GM21529 (cell line): ENCODE results near the gene LYPD6B.

Experiments used
- ATAC-seq: cut with Tn5 transposase; IDR thresholded peaks from one replicate; pipeline ENCODE4 v1.9.1; 2021; ENCODE audit not compliant: unreplicated experiment

LYPD6B gene

DNA sequence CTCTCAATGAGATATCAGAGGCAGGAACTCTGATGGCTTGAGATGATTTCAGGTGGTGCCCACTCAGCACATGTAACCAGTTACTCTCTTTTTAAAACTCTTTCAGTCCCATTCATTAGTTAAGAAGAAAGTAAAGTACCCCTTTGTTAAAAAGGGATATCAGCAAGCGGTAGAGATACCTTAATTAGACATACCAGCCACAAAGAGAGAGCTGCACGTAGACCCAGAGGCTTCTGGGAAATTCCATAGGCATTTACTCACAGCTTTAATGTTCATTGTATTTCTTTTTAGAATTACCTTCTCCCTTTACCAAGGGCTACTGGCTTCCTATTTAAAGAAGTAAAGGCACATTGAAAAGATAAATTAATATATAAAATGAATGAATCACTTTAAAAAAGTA, 63.3 kb downstream of the LYPD6B start:
- ATAC-seq, result no peak

DNA sequence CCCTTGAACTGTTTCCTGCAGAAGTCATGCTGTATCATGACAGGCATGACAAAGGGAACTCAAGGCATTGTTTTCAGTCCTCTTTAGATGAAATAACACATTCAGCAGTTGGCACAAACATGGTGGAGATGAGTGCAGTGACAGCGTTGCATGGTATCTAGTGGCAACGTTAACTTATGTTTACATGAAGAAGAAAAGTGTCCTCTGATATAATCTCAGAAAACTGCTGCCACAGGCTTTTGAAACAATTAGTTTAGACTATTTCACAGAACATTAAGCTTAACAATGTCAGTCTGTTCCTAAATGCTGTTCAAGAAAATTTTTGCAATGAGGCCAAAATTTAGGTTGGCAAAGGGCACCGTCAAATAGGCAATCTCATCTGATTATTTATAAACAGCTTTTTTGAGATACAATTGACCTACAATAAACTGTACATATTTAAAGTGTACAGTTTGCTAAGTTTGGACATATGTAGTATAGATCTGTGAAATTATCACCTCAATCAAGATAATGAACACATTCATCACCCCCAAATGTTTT, 64.7 kb downstream of the LYPD6B start:
- ATAC-seq, result no peak

- no peak for ATAC-seq
These were observed 65.7 kb downstream of the LYPD6B start for GRCh38 chr2:149104221-149104620.

GRCh38 chr2:149112068-149112467, 73.6 kb downstream of the LYPD6B start:
- no peak for ATAC-seq

DNA sequence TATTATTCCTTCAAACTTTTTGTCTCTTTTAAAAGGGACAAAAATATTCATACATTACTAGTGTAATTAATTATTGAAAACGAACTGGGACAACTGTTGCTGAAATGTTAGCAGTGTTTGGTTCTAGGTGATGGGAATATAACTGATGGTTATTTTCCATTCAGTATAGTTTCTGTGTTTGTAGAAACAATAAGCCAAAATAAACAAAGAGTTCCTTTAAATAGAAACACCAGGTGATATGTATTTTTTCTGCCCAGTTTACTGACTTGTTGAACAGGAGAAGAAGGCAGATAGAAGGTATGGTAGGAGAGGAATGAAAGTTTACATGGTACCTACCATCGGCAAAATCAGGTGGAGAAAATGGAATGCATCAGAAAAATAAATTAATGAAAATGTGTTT, 74.2 kb downstream of the LYPD6B start:
- ATAC-seq, result no peak

- no peak for ATAC-seq
These were observed 77.3 kb downstream of the LYPD6B start for GRCh38 chr2:149115781-149116180.

- ATAC-seq, result no peak
These were observed 80.9 kb downstream of the LYPD6B start for GRCh38 chr2:149119368-149119767.

DNA sequence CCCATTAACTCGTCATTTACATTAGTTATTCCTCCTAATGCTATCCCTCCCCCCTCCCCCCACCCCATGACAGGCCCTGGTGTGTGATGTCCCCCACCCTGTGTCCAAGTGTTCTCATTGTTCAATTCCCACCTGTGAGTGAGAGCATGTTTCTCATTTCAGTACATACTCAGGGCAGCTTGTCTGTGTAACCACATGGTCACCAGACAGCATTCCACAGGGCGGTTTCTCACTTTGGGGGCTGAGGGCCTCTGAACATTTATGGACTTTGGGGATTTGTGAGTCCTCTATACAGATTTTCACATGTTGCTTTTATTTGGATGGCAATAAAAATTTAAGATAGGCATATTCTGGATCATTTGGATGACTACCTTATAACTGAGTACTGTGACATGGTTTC, 84.0 kb downstream of the LYPD6B start:
- ATAC-seq, result no peak

DNA sequence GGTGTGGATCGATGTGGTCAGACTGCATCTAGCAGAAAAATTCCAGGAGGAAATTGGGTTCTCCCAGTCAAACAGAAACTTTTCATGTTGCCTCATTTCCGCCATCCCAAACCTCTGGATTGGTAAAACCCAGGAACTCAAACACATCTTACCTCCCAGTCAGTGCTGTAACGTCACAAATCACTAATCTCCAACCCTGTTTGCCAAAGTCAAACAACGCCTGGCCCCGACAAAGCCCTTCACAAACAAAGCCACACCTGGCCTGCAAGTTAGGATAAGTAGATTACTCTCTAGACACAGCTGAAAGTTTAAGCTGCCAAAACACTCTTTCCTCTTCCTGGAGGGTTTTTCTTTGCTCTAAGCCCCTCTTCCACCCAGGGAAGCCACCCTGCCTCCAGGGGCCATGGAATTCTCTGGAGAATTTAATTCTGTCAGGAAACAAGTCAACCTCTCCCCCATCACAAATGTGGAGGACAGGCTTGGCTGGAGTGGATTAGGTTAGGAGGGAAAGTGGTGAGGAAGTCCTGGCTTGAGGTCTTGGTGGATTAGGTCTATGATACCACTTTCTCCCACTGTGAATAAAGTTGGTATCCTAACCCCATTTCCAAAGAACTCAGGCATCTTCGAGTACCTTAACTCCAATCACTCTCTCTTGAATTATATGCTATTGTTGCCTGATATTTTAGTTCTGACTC, 86.7 kb downstream of the LYPD6B start:
- no peak for ATAC-seq

DNA sequence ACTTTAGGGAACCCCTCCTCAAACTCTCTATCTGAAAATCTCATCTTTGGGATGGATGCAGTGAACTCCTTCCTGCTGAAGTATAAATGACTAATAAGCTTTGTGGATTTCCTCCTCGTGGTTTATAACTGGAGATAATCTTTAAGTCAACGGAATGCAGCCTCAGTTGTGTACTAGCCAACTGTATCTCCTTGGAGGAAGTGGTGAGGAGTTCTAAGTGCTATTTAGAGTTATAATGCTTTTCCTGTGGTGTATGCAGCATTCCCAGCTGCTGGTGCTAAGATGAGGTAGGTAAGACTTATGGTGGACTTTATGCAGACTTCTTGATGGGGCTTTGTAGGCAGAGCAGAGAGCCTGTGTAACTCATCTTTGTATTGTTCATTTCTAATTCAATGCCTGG, 90.9 kb downstream of the LYPD6B start:
- ATAC-seq, result no peak

- no peak for ATAC-seq
These were observed 93.8 kb downstream of the LYPD6B start for GRCh38 chr2:149132339-149132738.

GRCh38 chr2:149132901-149133300, 94.4 kb downstream of the LYPD6B start:
- ATAC-seq, result no peak

- no peak for ATAC-seq
These were observed 95.9 kb downstream of the LYPD6B start for GRCh38 chr2:149134335-149134923.

DNA sequence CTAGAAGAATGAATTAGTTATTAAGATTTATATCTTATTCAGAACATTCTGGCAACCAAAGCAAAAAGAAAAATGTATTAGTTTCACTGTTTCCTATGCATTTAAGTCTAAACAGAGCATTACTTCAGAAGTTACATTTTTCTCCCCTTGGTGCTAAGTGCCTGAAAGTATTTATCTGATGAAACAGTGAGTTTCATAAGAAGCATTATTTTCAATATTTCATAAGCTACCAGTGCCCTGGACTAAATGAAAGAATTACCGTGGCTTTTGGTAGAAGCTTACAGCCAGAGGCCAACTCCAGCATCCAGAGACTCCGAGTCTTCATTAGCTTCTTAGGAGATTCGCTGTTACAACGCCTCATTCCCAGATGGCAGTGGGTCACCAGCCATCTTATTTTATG, 97.6 kb downstream of the LYPD6B start:
- no peak for ATAC-seq

DNA sequence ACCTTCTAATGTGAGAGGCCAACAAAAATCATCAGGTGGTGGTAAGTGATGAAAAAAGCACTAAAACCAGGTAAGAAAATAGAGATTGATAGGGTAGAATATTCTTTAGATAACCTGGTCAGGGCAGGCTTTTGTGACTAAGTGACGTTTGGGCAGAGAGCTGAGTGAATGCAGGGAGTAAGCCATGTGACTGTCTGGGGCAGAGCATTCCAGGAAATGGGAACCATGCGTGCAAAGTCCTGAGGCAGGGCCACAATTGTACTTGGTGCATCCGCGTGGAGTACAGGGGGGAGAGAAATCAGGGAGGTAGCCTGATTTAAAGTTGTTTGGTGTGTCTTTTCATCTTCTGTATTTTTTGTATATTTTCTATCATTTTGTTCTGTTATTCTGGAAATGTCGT, 102.5 kb downstream of the LYPD6B start:
- no peak for ATAC-seq

DNA sequence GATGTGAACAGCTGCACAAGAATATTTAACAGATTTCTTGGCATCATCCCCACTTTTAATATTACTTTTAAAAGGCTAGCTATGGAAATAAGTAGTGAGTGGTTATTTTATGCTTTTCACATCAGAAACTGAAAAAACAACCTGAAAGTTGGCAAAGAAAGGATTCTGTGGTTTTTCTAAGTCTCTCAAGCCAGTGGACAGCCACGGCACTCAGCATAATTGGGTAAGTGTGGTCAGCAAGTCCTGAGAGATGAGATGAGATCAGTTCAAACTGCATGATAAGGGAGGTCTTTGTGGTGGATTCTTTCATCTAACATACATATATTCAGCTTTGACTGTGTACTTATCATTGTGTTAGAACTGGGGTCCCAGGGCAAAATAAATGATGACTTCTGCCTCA, 105.2 kb downstream of the LYPD6B start:
- no peak for ATAC-seq

DNA sequence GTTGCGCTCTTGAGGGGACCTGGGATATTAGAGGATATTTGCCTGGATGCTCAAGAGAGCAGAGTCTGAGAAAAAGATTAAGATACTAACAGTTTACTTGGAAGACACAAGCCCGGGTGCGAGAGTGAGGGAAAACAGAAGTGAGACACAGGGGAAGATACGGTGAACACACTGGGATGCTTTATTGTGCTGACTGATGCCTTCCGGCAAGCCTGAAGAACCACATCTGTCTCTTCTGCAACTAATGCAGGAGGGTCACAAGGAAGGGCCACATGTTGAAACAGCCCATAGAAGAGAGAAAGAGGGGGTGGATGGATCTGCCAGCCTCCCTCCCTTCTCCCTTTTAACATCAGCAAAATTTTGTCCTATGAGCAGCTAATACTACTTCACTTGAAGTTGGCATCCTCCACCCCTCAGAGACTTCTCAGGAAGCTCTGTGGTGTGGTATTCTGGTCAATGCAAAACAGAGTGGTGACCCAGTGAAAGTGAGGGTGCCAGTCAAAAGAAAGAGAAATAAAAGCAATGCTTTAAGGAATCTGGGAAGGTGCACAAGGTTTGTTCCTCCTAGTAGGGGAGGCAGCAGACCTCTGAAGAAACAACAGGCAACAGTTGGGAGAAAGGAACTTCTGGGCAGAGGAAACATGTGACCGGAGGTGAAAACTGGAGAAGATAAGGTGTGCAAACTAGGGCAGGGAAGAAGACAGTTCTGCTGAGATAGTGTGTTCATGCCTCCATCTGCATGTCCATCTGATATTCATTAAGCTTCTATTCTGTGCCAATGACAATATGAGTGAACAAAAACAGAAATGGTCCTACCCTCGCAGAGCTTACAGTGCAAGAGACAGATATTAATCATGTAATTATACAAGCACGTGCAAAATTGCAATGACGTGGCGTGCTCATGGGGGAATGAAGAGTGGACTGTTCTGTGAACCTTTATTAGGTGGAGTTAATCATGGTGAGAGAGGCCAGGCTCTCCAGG, 107.1 kb downstream of the LYPD6B start:
- ATAC-seq, result peak; percentile 57

- ATAC-seq, result no peak
These were observed 108.4 kb downstream of the LYPD6B start for GRCh38 chr2:149146876-149147275.

DNA sequence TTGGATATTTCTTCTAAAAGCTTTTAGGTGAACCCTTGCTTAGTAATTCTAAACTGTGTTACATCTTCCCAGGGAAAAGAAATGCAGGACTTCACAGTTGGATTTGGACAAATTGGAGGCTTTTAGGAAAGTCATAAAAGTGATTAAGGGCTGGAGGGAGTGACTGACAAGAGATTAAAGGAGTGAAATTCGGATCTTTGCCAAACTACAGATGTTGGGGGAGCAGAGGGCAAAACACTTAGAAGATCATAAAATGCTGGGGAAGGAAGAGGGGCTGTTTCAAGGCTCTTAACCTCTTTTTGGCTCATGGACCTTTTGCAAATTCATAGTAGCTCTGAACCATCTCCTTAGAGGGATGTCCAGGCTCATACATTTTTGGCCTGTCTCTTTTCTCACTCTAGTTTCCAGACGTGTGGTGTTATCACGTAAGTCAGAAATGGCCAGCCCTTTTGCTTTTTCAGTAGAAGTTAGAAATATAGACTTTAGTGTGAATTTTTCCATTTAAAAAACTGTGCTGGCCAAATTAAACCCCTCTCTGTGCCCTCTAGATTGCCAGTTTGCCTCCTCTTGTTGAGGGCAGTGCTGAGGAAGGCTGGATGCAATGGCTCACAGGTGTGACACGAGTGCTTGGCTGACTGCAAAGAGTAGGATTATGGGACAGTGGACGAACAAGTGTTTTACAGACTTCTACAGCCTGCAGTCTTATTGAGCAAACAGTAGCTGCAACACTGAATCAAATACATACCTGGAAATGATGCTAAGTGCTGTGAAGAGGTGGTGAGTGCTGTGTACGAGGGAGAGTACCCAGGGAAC, 109.9 kb downstream of the LYPD6B start:
- no peak for ATAC-seq

DNA sequence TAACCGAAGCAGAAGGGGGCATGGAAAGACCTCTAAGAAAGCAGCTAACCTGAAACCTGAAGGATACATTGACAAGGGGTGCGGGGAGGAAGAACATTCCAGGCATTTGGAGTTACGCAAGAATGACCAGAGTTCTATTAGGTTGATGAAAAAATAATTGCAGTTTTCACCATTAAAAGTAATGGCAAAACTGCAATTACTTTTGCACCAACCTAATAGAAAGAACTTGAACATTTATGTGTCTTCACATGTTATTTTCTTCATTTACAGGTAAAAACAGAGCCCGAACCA, 110.5 kb downstream of the LYPD6B start:
- no peak for ATAC-seq

GRCh38 chr2:149152469-149152953, 114.0 kb downstream of the LYPD6B start:
- no peak for ATAC-seq
